GM18873 (cell line): ENCODE data around the gene GRIA3.
A peak's percentile ranks its signal among the peaks of the same experiment; 100 is the strongest.
"Not testable (repeated sequence)": the region's sequence is repeated elsewhere in the genome, so short reads cannot be mapped to it uniquely, and the experiment has no call there.

Source experiments
- ATAC-seq: cut with Tn5 transposase; IDR thresholded peaks from one replicate; pipeline ENCODE4 v1.9.1; 2021; ENCODE audit warnings: mild to moderate bottlenecking, moderate library complexity, moderate number of reproducible peaks; ENCODE audit not compliant: unreplicated experiment, low FRiP score

Gene GRIA3

GRCh38 chrX:123267220-123267619 lies 83.1 kb downstream of the GRIA3 start:
- ATAC-seq: no peak

- ATAC-seq: no peak
These were observed 87.8 kb downstream of the GRIA3 start for GRCh38 chrX:123271902-123272301.

- ATAC-seq: no peak
These were observed 88.6 kb downstream of the GRIA3 start for GRCh38 chrX:123272630-123273029.

- no peak for ATAC-seq
These were observed 90.7 kb downstream of the GRIA3 start for GRCh38 chrX:123274796-123275195.

GRCh38 chrX:123277347-123277746 lies 93.3 kb downstream of the GRIA3 start:
- no peak for ATAC-seq

- ATAC-seq: no peak
These were observed 93.7 kb downstream of the GRIA3 start for GRCh38 chrX:123277821-123278220.

- ATAC-seq: no peak
These were observed 98.2 kb downstream of the GRIA3 start for GRCh38 chrX:123282241-123282640.

- ATAC-seq: not testable (repeated sequence)
These were observed 99.3 kb downstream of the GRIA3 start for GRCh38 chrX:123283407-123283806.

- no peak for ATAC-seq
These were observed 107.5 kb downstream of the GRIA3 start for GRCh38 chrX:123291623-123292022.

GRCh38 chrX:123298026-123298425 lies 113.9 kb downstream of the GRIA3 start:
- no peak for ATAC-seq

- ATAC-seq: no peak
These were observed 119.4 kb downstream of the GRIA3 start for GRCh38 chrX:123303429-123303828.

GRCh38 chrX:123308658-123309057 lies 124.6 kb downstream of the GRIA3 start:
- no peak for ATAC-seq

- ATAC-seq: no peak
These were observed 126.0 kb downstream of the GRIA3 start for GRCh38 chrX:123310112-123310511.

GRCh38 chrX:123311486-123311885 lies 127.4 kb downstream of the GRIA3 start:
- ATAC-seq: no peak

GRCh38 chrX:123313486-123313885 lies 129.4 kb downstream of the GRIA3 start:
- ATAC-seq: no peak

GRCh38 chrX:123320622-123321021 lies 136.5 kb downstream of the GRIA3 start:
- no peak for ATAC-seq

GRCh38 chrX:123322536-123322935 lies 138.5 kb downstream of the GRIA3 start:
- ATAC-seq: no peak

GRCh38 chrX:123324625-123325024 lies 140.5 kb downstream of the GRIA3 start:
- peak; percentile 52 for ATAC-seq

- peak; percentile 86 for ATAC-seq
These were observed 146.3 kb downstream of the GRIA3 start for GRCh38 chrX:123330229-123330942.

GRCh38 chrX:123331349-123331748 lies 147.3 kb downstream of the GRIA3 start:
- no peak for ATAC-seq

- ATAC-seq: no peak
These were observed 147.8 kb downstream of the GRIA3 start for GRCh38 chrX:123331859-123332258.

- no peak for ATAC-seq
These were observed 152.6 kb downstream of the GRIA3 start for GRCh38 chrX:123336666-123337065.
